ENCODE measurements around the gene STAC2.

Gene STAC2

GRCh38 chr17:39187152-39187830 is 38.5 kb downstream of the STAC2 start:
- Histone ChIP-seq H3K36me3 (no peaks in the 10 kb centered on the region), H3K4me1 (ENCODE audit: control insufficient read depth in 1 of 2, insufficient read depth in 1 of 2, low read depth in 1 of 2, low read length in 1 of 2) (no peaks in the 10 kb centered on the region), H3K27ac (no peak overlapping the region), H3K9me3 (no peaks in the 10 kb centered on the region), H3K4me3 (ENCODE audit: low read depth in 1 of 2, low read length in 1 of 2) (no peak overlapping the region), H3K27me3 (no peaks in the 10 kb centered on the region)
- TF ChIP-seq CTCF (IDR thresholded peaks at IDR 0.05), result no peak

DNA sequence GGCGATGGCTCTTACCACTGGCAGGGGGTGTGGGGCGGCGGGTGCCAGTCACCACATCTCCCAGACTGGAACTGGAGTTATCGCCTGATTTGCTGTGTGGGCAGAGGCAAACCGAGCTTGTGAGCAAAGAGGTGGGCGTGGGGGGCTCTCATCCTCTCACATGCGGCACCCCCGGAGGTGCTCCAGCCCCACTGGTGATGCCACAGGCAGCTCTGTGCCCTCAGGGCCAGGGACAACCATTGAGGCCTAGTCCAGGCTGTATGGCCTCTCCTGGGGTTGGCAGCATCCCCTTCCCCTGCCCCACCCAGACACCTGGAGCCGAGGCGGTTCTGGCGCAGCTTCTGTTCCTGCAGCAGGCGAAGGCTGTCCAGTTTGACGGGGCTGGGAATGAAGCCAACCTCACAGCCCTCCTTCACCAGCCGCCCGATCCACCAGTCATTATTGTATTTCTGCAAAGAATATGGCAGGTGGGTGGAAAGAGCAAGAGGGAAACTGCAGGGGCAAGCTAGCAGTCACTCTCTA is 39.2 kb downstream of the STAC2 start:
- Histone ChIP-seq H3K27me3 (no peaks in the 10 kb centered on the region), H3K4me1 (ENCODE audit: control insufficient read depth in 1 of 2, insufficient read depth in 1 of 2, low read depth in 1 of 2, low read length in 1 of 2) (no peaks in the 10 kb centered on the region), H3K9me3 (no peaks in the 10 kb centered on the region), H3K27ac (no peak overlapping the region), H3K36me3 (no peaks in the 10 kb centered on the region), H3K4me3 (ENCODE audit: low read depth in 1 of 2, low read length in 1 of 2) (no peak overlapping the region)
- TF ChIP-seq CTCF (IDR thresholded peaks at IDR 0.05), result no peak

DNA sequence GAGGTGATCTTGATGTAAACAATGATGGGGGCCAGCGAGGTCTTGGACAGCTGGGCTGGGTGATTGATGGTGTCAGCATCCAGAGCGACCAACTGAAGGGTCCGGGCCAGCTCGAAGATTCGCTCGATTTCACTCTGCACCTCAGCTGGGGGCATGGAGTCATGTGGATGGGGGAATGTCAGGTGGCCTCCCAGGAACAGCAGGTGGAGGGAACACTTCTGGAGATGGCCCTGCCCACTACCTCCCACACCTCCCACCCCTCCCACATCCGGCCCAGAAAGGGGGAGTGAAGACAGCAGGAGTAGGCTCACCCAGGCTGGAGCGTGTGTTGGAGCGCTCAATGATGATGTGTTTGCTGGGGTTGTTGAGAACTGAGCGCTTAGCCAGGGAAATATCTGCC is 42.0 kb downstream of the STAC2 start:
- Histone ChIP-seq H3K4me1 (ENCODE audit: control insufficient read depth in 1 of 2, insufficient read depth in 1 of 2, low read depth in 1 of 2, low read length in 1 of 2) (no peaks in the 10 kb centered on the region), H3K9me3 (no peaks in the 10 kb centered on the region), H3K27ac (no peak overlapping the region), H3K4me3 (ENCODE audit: low read depth in 1 of 2, low read length in 1 of 2) (no peak overlapping the region), H3K36me3 (no peaks in the 10 kb centered on the region), H3K27me3 (no peaks in the 10 kb centered on the region)
- no peak for TF ChIP-seq CTCF (IDR thresholded peaks at IDR 0.05)

GRCh38 chr17:39183045-39183444 is 42.7 kb downstream of the STAC2 start:
- no peaks in the 10 kb centered on the region for H3K36me3 ChIP-seq
- no peaks in the 10 kb centered on the region for H3K4me1 ChIP-seq (ENCODE audit: control insufficient read depth in 1 of 2, insufficient read depth in 1 of 2, low read depth in 1 of 2, low read length in 1 of 2)
- H3K9me3 ChIP-seq, result no peaks in the 10 kb centered on the region
- H3K4me3 ChIP-seq (ENCODE audit: low read depth in 1 of 2, low read length in 1 of 2), result no peak overlapping the region
- TF ChIP-seq CTCF (IDR thresholded peaks at IDR 0.05), result no peak
- no peak overlapping the region for H3K27ac ChIP-seq
- no peaks in the 10 kb centered on the region for H3K27me3 ChIP-seq

GRCh38 chr17:39181303-39181702 is 44.4 kb downstream of the STAC2 start:
- no peak for TF ChIP-seq CTCF (IDR thresholded peaks at IDR 0.05)
- Histone ChIP-seq H3K9me3 (no peaks in the 10 kb centered on the region), H3K27me3 (no peaks in the 10 kb centered on the region), H3K4me1 (ENCODE audit: control insufficient read depth in 1 of 2, insufficient read depth in 1 of 2, low read depth in 1 of 2, low read length in 1 of 2) (no peaks in the 10 kb centered on the region), H3K27ac (no peak overlapping the region), H3K4me3 (ENCODE audit: low read depth in 1 of 2, low read length in 1 of 2) (no peak overlapping the region), H3K36me3 (no peaks in the 10 kb centered on the region)
